Transverse colon (tissue), 4 donors: ENCODE measurements around the gene ZNF225. TPM values are rescaled to one million over a fixed set of nuclear protein-coding genes. Genes with fewer than 3 reads are reported as not detected.

ENCODE experiments used
- DNase-seq: peaks from one replicate; pipeline ENCODE4 v3.0.0-alpha.2; 2019
- H3K27ac ChIP-seq, 4 donors: fragments of 200-600 bp; sonication (generic); 2 replicates each; pipeline ENCODE4 v1.5.1; 2016 to 2018; ENCODE audit warnings: inconsistent platforms in 4 of 4
- H3K27me3 ChIP-seq: fragments of 200-600 bp; sonication (generic); 2 replicates; pipeline ENCODE4 v1.5.1; 2017; ENCODE audit warnings: inconsistent platforms
- H3K36me3 ChIP-seq, 4 donors: fragments of 200-600 bp; sonication (generic); 2 replicates each; pipeline ENCODE4 v1.5.1; 2017 to 2019; ENCODE audit warnings: inconsistent platforms in 4 of 4
- H3K4me1 ChIP-seq, 4 donors: fragments of 200-600 bp; sonication (generic); 2 replicates each; pipeline ENCODE4 v1.5.1; 2017 to 2020; ENCODE audit warnings: inconsistent platforms in 4 of 4
- H3K4me3 ChIP-seq, 4 donors: fragments of 200-600 bp; sonication (generic); 1 replicate in 1 of 4; 2 replicates in 3 of 4; pipeline versions ENCODE4 v1.5.1 to v1.6.1; 2017 to 2019; ENCODE audit warnings: inconsistent platforms in 4 of 4
- H3K9me3 ChIP-seq, 2 donors: fragments of 200-600 bp; sonication (generic); 2 replicates each; pipeline ENCODE4 v1.5.1; 2017 to 2019; ENCODE audit warnings: inconsistent platforms in 2 of 2
- CTCF ChIP-seq, 5 experiments: fragments of 200-600 bp in 3 of 5; fragments of 450-650 bp in 2 of 5; sonication (generic) in 3 of 5; IDR thresholded peaks; 1 replicate in 2 of 5; 2 replicates in 3 of 5; pipeline ENCODE4 v1.5.1; 2016 to 2017; ENCODE audit warnings: antibody characterized with exemption in 5 of 5, inconsistent platforms in 3 of 5, mild to moderate bottlenecking in 2 of 5, moderate library complexity in 1 of 5
- EP300 ChIP-seq: sonication (generic); formaldehyde crosslinking; IDR thresholded peaks from one replicate; pipeline ENCODE4 v1.6.1; 2017; ENCODE audit warnings: antibody characterized with exemption, low read depth
- POLR2A ChIP-seq: fragments of 450-650 bp; IDR thresholded peaks from one replicate; pipeline ENCODE4 v1.6.1; 2016; ENCODE audit warnings: antibody characterized with exemption, mild to moderate bottlenecking, moderate library complexity
- POLR2AphosphoS5 ChIP-seq, 3 donors: sonication (generic); formaldehyde crosslinking; IDR thresholded peaks; one replicate each; pipeline ENCODE4 v1.6.1; 2016; ENCODE audit warnings: antibody characterized with exemption in 3 of 3
- WGBS, 2 donors: methylation state at CpG; one replicate each; pipeline ENCODE4 v1.1.5; 2018; ENCODE audit warnings: low coverage in 1 of 2; 5-methylcytosine and 5-hydroxymethylcytosine counted together
- in situ Hi-C, 4 donors: fragments of 200-750 bp; cut with MboI; loops; one replicate each; pipeline versions ENCODE4 v1.15.0 to v1.15.1; 2017; ENCODE audit warnings: low sequenced_read_pairs in 3 of 4, low pct_ligation_motif_present in 1 of 4, low pct_unique_long_range_greater_than_20kb in 1 of 4
- intact Hi-C: fragments of 100-400 bp; cut with DNase I; formaldehyde crosslinking; loops from one replicate; pipeline ENCODE4 v1.15.1; 2023; ENCODE audit warnings: low total_unique reads
- total RNA-seq, 4 donors: library from RNA; depleted of rRNA; stranded (reverse); fragments of >200 nt; gene quantifications; one replicate each; pipeline ENCODE4 v1.1.0, GENCODE V29; 2016

Gene ZNF225
- total RNA-seq, 4 donors from 2014 or later = 3.0 to 26.9 (median 5.1) TPM; not detected in 1

GRCh38 chr19:44149776-44150175, 36.6 kb downstream of the ZNF225 start:
- Histone ChIP-seq H3K4me1 (no peaks in the 10 kb centered on the region), H3K27ac (no peak overlapping the region), H3K4me3 (no peak overlapping the region), H3K36me3 (peaks cover 4 to 97% (median 39%) of the 10 kb centered on the region in 4 donors), H3K9me3 (peaks cover 9 to 10% of the 10 kb centered on the region in 2 donors), H3K27me3 (no peaks in the 10 kb centered on the region)
- TF ChIP-seq POLR2A (no peak), EP300 (no peak)
- DNase-seq = no peak
- 90 to 93% methylated on average over 2 to 4 of the region's 4 CpGs for WGBS, 2 donors
- in situ Hi-C loops = no loop called here
- intact Hi-C loops = no loop called here

- no peak overlapping the region for H3K4me3 ChIP-seq
- in situ Hi-C loops (no loop called here), intact Hi-C loops (no loop called here)
- peaks cover 9 to 97% (median 48%) of the 10 kb centered on the region in 4 donors for H3K36me3 ChIP-seq
- H3K27ac ChIP-seq = no peak overlapping the region
- WGBS, 2 donors = 97 to 100% methylated on average over 5 of the region's 5 CpGs
- DNase-seq = no peak
- peaks cover 22 to 27% of the 10 kb centered on the region in 2 donors for H3K9me3 ChIP-seq
- no peaks in the 10 kb centered on the region for H3K4me1 ChIP-seq
- TF ChIP-seq CTCF (IDR thresholded peaks at IDR 0.05) = no peak
- TF ChIP-seq POLR2AphosphoS5 (IDR thresholded peaks at IDR 0.05) = no peak
- TF ChIP-seq POLR2A = no peak
- TF ChIP-seq EP300 = no peak
- H3K27me3 ChIP-seq = no peaks in the 10 kb centered on the region
Measured at GRCh38 chr19:44151491-44151890, 38.3 kb downstream of the ZNF225 start.

GRCh38 chr19:44156475-44156874, 43.3 kb downstream of the ZNF225 start:
- intact Hi-C loops (no loop called here), in situ Hi-C loops (no loop called here)
- peaks cover 14 to 65% (median 39%) of the 10 kb centered on the region in 4 donors for H3K36me3 ChIP-seq
- peaks cover 43 to 75% of the 10 kb centered on the region in 2 donors for H3K9me3 ChIP-seq
- H3K27me3 ChIP-seq = no peaks in the 10 kb centered on the region
- no peaks in the 10 kb centered on the region for H3K4me1 ChIP-seq
- H3K27ac ChIP-seq = no peak overlapping the region
- no peak for DNase-seq
- no peak overlapping the region for H3K4me3 ChIP-seq
- TF ChIP-seq POLR2A (no peak), POLR2AphosphoS5 (IDR thresholded peaks at IDR 0.05) (no peak), CTCF (IDR thresholded peaks at IDR 0.05) (no peak), EP300 (no peak)
- 90 to 100% methylated on average over 2 of the region's 2 CpGs for WGBS, 2 donors

GRCh38 chr19:44163789-44164188, 50.6 kb downstream of the ZNF225 start:
- TF ChIP-seq EP300 (no peak), CTCF (IDR thresholded peaks at IDR 0.05) (no peak), POLR2A (no peak), POLR2AphosphoS5 (IDR thresholded peaks at IDR 0.05) (no peak)
- Histone ChIP-seq H3K4me3 (no peak overlapping the region), H3K27me3 (no peaks in the 10 kb centered on the region), H3K4me1 (peaks cover 5 to 14% (median 8%) of the 10 kb centered on the region in 4 donors), H3K9me3 (peaks cover 30 to 40% of the 10 kb centered on the region in 2 donors), H3K27ac (no peak overlapping the region), H3K36me3 (peaks cover 0 to 23% (median 11%) of the 10 kb centered on the region in 4 donors)
- intact Hi-C loops = loop anchor here (10.0 kb wide), 1 partner anchor 59 kb away; no protein-coding TSS in a partner anchor
- in situ Hi-C loops = no loop called here
- WGBS, 2 donors = 95 to 100% methylated on average over 1 to 2 of the region's 2 CpGs
- DNase-seq = no peak

GRCh38 chr19:44164327-44164672, 51.1 kb downstream of the ZNF225 start:
- no peak for DNase-seq
- Histone ChIP-seq H3K4me1 (peaks cover 5 to 14% (median 8%) of the 10 kb centered on the region in 4 donors), H3K27me3 (no peaks in the 10 kb centered on the region), H3K4me3 (peak overlapping the region in 3 of 4 donors; percentile 60 to 84 (median 81)), H3K27ac (peak overlapping the region; percentile 77 to 86 (median 85)), H3K36me3 (peaks cover 0 to 28% (median 14%) of the 10 kb centered on the region in 4 donors), H3K9me3 (peaks cover 35% of the 10 kb centered on the region in 2 donors)
- in situ Hi-C loops = no loop called here
- TF ChIP-seq POLR2AphosphoS5 (IDR thresholded peaks at IDR 0.05) (no peak), CTCF (IDR thresholded peaks at IDR 0.05) (no peak), POLR2A (no peak), EP300 (no peak)
- intact Hi-C loops = loop anchor here (10.0 kb wide), 1 partner anchor 59 kb away; no protein-coding TSS in a partner anchor
- 62% methylated on average over 3 of the region's 3 CpGs; no CpG with 5 or more reads in 1 of the 2 donors for WGBS, 2 donors
